NCI-H2081 treated with DMSO at 0.1 percent for 48 hours (cell line): ENCODE data around the gene TMEM86B.
"Not testable (repeated sequence)": the region's sequence is repeated elsewhere in the genome, so short reads cannot be mapped to it uniquely, and the experiment has no call there.

ENCODE experiments used
- DNase-seq: peaks from one replicate; lab custom pipeline; 2025; lab: John Stamatoyannopoulos, UW

TMEM86B gene

DNA sequence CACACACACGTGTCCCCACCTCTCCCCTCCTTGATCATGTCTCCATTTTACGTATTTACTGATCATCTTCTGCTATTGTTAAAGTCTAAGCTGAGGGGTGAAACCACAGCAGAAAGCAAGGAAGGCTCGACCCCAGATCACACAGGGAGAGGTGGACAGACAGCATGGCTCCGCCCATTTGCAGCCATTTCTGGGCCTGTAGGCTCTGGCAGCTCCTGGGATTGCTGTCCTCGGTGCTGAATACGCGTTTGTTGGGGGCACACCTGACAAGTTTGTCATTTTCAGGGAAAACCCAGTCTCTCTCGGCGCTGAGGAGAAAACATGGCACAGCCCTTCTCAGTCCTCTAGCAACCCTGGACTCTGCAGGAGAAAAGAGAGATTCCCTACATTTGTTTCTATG, 8.0 kb downstream of the TMEM86B start:
- DNase-seq = no peak

DNA sequence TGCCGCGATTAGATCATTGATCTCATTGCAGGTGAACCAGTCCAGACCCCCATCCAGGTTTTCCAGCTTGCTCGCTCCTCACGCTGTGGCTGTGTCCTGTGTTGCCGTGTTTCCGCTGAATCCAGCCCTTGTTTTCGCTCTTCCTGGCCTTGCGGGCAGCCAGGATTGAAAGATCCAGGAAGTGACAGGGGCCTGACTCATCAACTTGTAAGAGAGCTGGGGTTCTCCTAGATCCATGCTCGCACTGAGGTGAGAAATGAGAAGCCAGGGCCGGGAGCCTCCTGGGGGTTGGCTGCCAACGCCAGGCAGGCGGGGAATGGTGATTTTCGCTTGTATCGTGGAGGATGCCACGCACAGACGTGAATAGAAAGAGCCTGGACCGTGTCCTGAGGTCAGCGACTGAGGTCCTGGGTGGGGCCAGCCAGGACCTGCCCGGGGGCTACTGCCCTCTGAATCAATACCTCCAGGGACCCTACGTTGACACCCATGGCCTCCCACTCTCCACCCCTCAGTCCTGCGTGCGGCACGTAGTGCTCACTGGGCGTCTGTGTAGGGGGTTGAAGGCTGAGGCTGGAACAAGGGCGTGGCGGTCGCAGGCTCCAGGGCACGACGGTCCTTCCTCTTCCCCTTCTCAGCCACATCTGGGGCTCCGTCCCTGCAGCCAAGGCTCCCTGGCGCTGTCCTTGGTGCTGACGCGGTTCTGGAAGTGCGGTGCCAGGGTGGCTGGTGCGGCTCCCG, 11.9 kb downstream of the TMEM86B start:
- DNase-seq = peak; percentile 77

DNA sequence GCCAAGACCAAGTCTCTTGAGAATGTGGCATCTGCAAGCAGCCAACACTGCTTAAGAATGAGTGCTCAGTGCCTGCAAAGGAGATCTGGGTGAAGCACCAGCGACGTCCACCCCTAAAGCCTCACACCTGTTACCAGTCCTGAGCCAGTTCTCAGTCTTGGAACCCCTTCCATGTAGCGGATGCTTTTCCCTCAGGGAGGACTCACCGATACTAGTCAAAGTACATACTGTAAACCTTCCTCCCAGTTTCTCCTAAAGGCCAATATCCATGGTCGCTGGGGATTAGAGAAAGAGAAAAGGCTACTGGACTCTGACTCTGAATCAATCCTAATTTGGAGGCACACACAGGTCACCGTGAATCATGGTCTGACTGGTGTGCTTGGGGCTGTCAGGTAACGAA, 15.0 kb downstream of the TMEM86B start:
- DNase-seq = no peak

DNA sequence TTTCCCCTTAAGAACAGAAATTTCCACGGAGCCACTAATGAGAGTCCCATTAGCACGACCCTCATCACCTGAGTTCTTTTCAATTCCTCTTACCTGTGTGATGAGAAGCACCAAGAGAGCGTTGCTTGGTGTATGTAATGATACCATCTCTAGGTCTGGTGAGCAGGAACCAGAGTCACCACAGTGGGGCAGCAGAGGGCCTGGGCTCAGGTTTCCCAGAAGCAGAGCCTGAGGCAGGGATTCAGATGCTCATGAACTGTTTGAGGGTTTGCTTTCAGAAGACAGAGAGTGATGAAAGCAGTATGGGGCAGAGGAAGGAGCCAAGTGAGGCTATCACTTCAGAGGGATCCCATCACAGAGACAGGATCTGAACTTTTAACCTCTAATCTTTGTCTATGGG, 16.1 kb downstream of the TMEM86B start:
- DNase-seq = no peak

DNA sequence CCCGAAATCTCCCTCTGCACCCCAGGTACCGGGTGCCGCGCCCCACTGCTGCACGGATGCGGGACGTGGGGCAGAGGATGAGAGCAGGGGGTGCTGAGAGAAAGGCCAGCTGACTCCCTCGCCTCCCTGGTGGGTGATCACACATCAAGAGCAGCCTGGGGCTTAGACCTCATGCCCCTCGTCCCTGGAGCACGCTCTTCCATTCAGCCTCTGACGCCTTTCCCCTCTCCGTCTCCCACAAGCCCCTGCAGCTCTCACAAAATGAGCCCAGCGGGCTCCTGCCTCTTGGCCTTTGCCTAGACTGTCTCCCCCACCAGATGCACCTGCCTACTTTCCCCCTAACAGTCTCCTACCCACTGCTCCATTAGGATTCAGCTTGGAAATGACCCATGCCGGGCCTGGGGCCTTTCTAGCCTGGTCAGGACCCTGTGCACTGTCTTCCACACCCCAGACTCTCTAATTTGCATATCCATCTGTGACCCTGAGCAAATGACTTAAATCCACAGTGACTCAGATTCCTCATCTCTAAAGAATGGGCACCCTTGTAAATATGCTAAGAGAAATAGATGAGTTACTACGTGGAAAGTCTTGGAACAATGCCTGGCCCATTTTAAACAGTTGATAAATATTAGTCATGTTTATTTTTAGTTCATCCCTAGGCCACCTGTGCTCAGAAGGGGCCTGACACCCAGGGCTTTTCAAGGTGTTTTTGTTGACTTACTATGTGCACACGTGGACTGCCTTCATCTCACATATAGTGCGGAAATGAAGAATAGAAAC, 18.7 kb downstream of the TMEM86B start:
- peak; percentile 53 for DNase-seq

DNA sequence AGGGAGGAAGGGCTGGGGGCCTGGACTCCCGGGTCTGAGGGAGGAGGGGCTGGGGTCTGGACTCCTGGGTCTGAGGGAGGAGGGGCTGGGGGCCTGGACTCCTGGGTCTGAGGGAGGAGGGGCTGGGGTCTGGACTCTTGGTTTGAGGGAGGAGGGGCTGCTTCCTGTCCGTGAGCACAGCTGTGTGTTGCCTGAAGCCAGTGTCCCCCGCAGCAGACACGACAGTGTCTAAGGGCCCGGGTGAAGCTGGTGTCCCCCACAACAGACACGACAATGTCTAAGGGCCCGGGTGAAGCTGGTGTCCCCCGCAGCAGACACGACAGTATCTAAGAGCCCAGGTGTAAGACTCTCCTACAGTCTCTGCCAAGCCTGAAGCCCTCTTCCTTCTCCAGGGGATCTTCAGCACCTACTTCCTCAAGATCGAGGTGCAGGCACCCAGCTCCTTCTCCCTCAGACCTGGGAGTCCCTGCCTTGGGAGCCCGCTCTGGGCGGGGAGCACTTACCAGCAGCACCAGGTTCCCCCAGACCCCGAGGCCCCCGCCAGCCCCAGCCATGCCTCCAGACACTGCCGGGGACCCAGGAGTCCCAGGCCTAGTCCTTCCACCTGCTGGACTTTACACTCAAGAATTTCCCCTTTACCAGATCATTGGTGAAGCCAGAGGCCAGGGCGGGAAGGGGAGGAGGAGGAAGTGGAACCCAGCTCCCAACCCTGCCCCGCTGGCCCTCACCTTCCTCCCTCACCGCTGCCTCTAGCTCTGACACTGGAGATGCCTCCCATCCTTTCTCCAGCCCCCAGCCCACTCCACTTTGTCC, 19.5 kb downstream of the TMEM86B start, which contains the start of gene PTPRH:
Gene PTPRH (minus strand): TSS at position 622 of the 813 bp plus-strand sequence. CDS start 68 bp downstream, at position 554.
- DNase-seq = no peak

DNA sequence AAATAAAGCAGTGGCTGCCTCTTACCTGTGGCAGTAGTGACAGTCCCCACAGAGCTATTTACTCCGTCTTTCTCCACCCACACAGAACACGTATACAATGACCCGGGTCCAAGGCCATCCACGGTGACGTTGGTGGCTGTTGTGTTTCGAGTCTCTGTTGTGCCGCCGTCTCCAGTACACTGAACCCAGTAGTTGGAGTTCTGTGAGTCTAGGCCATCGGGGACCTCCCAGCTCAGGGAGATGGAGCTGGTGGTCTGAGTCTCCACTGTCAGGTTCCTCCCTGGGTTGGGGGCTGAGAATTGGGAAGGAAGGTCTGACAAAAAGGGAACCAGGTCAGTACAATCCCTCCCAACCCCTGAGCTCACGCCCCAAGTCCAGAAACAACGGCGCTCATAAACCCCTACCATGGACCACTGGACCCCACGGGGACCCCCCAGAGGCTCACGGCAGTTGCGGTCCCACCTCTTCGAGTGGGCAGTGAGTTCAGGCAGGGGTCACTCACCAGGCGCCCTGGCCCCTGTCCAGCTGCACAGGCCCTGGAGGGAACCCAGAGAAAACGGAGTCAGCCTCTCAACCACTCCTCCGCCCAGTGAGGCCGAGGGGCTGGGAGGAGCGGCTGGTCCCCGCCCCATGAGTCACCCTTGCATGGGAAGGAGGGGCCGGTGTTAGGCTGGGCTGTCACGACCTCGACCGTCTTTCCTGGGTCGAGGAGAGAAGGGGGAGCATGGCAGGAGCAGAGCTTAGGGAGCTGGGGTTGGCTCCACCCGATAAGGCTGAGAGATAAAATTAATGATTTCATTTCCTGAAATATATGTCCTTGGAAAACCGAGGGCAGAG, 21.7 kb downstream of the TMEM86B start:
- DNase-seq = no peak

DNA sequence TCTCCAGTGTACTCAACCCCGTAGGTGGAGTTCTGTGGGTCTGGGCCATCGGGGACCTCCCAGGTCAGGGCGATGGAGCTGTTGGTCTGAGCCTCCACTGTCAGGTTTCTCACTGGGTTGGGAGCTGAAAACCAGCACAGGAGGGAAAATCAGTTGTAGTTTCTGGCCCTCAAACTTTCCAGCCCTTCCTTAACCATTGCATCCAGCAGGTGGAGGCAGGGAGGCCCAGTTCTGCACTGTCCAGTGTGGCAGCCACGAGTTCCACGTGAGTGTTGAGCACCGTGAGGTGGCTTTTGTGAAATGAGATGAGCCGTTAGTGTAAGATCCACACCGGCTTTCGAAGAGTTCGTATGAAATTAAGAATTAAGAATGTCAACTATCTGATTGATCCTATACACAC, 26.4 kb downstream of the TMEM86B start:
- DNase-seq = not testable (repeated sequence)

DNA sequence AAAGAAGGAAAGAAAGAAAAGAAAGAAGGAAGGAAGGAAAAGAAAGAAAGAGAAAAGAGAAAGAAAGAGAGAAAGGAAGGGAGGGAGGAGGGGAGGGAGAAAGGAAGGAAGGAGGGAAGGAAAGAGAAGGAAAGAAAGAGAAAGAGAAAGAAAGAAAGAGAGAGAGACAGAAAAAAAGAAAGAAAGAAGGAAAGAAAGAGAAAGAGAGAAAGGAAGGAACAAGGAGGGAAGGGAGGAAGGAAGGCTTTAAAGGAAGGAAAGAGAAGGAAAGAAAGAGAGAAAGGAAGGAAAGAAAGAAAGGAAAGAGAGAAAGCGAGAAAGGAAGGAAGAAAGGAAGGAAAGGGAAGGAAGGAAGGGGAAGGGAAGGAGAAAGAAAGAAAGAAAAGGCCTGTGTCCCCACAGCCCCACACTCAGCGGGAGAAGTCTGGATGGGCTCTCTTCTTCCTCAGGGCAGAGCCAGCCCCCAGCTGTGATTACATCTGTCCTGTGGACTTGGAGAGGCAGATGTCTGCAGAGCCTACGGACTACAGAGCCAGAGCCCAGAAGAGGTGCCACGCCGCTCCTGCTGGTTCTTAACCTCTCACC, 28.9 kb downstream of the TMEM86B start:
- no peak for DNase-seq

DNA sequence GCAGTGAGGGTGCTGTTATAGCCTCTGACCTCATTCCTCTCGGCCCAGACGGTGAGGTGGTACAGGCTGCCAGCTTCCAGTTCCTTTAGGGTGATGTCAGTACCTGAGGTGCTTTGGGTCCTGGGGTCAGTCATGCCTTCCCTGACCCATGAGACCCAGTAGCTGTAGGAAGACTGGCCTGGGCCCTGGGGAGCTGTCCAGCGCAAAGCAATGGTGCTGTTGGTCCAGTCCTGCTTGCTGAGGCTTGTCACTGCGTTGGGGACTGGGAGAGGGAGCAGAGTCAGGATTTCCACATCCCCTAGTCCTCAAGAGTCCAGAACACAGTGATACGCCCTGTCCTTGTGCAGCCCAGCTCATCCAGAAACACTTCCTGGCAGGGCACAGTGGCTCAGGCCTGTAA, 29.9 kb downstream of the TMEM86B start:
- no peak for DNase-seq

DNA sequence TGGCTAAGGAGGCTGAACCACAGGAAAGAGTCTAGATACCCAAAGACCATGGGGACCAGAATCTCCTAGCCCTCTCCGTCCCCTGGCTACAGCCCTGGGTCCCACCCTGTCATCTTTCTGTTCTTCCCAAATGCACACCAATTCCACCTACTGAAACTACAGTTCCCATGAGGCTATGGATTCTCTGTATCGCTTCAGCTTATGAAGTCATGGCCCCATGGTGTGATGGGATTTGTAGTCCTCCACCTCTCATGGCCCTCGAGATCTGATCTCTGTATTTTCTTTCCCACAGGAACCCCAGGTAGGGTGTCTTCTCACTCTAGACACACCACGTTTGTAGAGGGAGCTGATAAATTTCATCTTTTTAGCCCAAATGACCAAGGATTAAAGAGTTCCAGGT, 31.0 kb downstream of the TMEM86B start:
- no peak for DNase-seq

DNA sequence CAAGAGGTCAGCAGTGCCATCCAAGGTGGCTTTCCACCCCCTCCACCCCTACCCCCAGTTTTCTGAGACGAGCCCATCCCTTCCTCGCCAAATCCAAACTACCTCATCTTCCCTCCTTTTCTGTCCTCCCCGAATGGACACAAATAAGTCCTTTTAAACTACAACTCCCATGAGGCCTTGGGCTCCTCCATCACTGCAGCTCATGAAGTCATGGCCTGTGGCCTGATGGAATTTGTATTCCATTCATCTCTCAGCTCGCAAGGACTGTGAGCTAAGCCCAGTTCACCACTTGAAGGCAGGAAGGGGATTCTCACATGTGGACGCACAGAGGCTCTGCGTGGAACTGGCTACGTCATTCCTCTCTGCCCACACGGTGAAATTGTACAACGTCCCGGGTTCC, 31.8 kb downstream of the TMEM86B start:
- DNase-seq = no peak

DNA sequence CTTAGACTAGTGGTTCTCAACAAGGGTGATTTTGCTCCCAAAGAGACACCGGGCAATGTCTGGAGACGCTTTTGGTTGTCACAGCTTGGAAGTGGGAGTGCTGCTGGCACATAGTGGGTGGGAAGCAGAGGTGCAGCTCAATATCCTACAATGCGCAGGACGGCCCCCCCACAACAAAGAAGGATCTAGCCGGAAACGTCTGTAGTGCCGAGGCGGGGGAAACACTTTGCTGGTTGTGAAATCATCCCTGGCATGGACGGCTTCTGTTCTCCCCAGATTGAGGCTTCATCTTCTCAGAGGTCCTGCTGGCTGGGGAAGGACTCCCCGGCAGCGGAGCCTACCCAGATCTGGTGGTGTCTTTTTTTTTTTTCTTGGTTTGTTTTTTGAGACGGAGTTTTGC, 35.1 kb downstream of the TMEM86B start:
- no peak for DNase-seq

DNA sequence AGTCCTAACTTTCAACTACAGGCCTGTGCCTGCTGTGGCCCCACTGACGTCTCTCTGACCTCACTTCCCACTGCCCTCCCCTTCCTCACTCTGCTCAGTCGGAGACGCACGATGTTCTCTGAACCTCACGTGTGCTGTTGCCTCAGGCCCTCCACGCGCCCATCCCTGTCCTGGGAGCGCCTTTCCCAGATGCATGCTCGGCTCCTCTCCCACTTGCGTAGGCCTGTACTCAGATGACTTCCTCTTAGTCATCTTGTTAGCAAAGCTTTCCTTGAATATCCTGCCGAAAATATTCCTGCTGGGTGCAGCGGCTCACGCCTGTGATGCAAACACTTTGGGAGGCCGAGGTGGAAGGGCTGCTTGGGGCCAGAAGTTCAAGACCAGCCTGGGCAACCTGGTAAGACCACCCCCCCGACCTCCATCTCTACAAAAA, 39.1 kb downstream of the TMEM86B start:
- no peak for DNase-seq

DNA sequence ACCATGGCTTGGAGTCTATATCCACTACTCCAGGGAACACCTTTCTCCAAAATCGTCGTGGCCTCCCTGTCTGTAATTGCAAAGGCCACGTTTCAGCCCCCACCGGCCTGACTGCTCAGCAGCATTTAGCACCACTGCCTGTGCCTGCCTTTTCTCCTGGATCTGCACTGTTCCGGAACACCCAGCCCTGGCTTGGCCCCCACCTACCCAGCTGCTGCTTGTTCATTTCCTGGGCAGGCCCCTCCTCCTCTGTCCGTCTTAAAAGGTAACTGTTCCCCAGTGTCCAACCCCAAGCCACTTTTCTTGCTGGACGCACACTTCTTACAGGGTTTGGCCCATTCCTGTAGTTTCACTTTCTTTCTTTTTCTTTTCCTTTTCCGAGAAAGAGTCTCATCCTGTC, 39.9 kb downstream of the TMEM86B start:
- no peak for DNase-seq

DNA sequence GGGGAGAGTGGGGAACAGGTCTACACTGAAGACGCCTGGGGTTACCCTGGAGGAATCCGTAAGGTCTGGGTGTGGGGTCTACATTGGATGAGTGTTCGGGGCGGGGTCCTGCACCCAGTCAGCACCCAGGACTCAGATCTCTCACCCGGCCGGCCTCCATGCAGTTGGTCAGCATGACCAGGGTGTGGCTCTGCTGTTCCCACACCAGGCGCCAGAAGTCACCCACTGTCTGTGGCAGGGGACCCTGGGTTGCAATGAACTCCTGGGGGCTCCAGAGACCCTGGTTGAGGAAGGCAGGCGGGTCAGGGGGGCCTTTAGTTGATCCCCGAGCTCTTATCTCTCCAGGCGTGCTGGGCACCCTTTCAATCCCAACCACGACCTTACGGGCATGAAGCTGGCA, 42.5 kb downstream of the TMEM86B start:
- DNase-seq = no peak

DNA sequence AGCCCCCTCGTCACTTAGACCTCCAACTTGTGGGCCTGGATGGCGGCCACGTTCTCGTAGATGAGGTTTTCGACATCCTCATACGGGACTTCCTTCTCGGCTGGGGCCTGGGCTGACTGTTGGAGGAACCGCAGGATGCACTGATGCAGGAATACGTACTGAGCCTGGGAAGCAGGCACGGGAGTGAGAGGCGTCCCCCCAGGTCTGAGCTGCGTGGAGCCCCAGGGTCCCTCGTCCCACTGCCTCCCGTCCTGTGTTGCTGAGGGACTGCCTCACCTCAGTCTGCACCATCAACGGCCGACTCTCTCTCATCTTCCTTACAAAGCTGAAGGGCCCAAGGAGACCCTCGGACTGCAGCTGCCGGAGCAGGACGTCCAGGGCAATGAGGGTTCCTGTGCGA, 46.8 kb downstream of the TMEM86B start:
- no peak for DNase-seq

DNA sequence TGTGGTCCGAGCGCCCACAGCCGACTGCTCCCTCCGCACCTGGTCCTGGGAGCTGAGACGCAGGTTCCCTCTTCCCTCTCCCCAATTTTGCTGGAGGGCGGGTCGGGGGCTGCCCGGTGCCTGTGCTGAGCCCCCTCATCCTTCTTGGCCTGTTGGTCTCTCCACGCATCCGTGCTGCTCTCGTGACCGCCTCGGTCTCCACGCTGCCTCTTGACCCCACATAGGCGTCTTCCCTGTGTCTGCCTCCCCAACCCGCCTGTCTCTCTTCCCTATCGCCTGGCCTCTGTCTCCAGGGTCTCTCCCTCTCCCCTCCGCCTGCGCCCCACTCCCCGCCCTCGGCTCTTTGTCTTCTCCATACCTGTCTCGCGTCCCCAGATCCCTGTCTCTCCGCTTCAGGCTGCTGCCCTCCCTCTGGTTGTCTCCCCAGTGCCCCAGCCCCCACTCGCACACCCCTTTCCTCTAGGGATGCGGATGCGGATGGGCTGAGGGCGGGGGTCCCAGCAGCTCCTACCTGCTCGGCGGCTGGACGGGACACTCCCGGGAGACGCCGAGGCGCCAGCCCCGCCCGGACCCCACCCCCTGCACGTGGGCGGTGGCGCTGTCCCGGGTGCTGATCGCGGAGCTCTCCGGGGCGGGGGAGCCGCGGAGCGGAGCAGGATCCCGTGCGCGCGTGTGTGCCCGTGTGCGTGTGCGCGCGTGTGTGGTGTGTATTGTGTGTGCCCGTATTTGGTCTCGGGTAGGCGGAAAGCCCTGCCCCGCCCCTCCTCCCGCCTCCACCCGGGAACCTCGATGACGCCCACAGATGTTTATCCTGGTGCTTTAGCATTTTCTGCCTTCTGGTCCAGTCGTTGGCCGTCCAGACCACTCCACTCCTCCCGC, 48.7 kb downstream of the TMEM86B start, which contains the start of gene SYT5:
Gene SYT5 (minus strand): TSS at position 684 of the 879 bp plus-strand sequence. CDS start 1,248 bp downstream, outside the sequence.
- no peak for DNase-seq

DNA sequence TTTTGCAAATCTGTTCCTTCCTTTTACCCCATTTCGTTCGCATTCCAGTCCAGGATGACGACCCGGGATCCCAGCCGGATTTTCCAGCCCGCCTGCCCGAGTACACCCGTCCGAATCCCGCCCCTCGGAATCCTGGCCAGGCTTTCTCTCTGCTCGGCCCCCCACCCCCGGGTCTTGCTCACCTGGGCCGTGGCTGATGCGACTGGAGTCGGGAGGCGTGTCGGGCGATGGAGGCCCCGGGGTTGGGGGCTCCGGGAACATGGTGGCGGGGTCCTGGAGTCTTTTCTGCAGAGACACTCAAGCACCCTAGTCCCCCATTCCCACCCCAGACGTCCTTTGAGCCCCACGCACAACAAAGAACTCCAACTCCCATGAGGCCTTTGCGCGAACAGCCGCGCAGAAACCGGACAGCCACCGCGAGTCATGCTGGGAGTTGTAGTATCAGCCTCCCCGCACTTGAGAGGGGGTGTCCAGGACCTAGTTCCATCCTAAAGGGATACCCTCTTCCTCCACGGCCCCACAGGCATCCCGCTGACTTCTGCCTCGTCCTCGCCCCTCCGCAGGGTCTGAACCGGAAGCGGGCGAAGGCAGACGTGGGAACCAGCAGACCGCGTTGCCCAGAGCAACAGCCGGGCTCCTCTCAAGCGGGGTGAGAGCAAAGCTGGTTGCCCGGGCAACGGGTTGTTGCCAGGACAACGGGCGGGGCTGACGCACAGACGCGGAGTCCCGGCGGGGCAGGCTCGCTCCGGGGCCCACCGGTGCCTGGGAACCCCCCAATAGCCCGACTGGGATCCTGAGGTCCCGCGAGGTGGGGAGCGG, 49.6 kb downstream of the TMEM86B start:
- DNase-seq = no peak
